HG02973 (cell line): ENCODE measurements around the gene CHRNA1.

Source experiments
- ATAC-seq: cut with Tn5 transposase; IDR thresholded peaks from one replicate; pipeline ENCODE4 v1.9.1; 2021; ENCODE audit warnings: moderate library complexity; ENCODE audit not compliant: unreplicated experiment

CHRNA1 gene

DNA sequence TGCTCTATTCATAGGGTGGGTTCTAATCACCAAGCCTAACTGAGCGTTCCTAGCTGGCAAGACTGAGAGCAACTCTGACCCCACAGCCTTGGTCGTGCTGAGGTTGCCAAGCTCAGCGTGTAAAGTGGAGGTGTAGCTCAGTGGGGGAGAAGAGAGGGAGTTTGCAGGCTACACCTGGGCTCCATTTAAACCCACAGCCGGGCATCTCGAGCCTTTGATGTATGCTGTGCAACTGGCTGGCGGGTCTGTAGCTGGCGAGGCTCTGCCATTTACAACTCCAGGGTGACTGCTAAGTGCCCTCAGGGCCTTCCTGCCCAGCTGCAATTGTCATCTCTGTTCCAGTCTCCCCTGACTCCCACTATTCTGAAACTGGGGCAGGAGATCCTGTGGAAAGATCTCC lies 20.0 kb upstream of the CHRNA1 start:
- no peak for ATAC-seq

DNA sequence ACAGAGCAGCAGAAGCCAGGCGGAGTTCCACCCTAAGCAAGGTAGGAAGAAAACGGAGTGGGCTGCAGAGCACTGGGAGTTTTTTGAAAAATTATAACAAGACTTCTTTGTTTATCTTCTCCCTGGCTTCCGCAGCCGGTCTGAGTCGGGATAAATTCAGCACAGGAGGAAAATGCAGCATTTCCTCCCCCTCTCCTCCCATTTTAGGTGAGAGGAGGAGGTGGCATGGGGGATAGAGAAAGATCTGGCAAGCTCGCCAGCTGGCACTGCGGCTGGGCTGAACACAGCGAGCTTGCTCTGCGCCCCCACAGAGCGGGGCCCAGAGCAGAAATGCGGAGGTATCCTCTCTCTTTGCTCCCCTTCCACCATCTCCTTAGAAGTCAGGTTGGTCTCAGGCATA lies 17.7 kb upstream of the CHRNA1 start:
- no peak for ATAC-seq

DNA sequence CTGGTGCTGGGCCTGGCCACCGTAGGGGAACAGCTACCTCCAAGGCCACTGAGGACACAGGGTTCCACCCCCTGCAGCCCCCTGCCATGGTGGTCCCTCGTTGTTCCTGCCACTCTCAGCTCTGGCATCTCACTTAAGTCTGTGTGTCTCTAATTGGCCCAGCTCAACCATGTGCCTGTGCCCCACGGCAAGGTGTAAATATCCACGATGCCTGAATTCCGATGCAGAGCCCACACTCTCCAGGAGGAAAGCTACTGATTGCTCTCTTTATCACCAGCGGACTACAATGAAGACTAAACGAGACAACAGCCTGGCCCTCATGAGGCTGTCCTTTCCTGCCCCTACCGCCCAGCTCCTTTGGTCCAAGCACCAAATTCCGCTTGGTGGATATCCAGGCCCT lies 17.0 kb upstream of the CHRNA1 start:
- ATAC-seq: no peak

DNA sequence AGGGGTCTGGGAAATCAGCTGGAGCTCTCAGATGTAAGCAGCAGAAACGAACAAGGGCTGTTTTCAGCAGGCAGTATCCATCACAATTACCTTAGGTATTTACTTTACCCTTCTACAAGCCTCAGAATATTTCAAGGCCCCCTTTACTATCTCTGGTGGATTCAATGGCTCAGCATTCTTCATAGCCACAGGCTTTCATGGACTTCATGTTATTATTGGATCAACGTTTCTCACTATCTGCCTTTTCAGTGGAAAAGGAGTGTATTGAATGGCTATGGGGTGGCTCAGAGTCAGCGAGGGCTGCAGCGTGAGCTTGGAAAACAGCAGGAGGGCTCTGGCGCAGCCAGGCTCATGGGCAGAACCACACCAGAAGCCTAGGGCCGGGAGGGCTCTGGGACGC lies 16.6 kb upstream of the CHRNA1 start:
- ATAC-seq: no peak

DNA sequence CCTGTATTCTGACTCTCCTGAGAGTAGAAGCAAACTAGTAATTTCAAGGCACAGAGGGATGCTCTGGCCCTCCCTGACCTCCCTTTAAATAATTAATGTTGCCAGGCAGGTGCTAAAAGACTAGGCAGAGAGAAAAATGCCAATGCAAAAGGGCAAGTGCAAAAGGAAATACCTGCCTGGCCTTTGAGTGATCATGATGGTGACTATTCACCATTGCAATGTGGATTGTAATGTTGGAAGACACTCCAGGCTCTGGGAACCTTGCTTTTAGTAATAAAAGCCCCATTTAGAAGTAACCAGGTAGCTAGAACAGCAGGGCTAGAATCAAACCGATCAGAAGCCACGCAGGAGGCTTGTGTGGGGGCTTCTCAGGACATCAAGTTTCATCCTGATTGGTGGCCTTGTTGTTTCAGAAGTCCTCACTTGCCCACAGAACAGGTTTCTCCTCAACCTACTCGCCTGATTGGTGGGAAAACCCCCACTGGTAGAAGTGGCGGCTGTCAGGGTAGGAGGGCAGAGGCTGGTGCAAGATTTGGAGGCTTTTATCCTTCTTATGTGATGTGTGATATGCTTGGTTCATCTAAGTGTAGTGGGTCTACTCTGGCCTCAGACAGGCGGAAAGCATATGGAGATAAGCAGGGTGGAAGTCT lies 16.0 kb upstream of the CHRNA1 start:
- ATAC-seq: no peak

DNA sequence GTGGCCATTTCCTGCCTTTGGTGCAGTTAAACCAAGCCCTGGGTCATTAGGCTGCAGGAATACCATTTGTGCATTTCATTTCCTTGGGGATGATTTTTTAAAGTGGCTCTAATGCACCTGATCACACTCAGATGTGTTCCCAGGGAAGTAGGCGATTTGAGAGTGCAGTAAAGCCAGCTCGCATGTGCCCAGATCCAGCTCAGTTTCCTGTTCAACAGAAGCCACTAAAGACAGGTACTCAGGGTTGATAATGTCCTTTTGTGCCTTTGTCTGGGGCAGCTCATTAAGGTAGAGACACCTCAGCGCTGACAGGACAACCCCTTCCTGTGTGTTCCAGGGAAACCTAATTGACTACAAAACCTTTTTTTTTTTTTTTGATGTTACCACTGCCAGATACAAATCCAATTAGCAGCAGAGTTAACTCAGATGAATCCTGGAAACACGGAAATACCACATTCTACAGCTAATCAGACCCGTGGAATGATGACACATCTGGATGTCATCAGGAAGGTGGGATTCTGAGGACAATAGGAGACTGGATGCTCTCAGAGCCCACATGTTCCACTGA lies 15.2 kb upstream of the CHRNA1 start:
- no peak for ATAC-seq

DNA sequence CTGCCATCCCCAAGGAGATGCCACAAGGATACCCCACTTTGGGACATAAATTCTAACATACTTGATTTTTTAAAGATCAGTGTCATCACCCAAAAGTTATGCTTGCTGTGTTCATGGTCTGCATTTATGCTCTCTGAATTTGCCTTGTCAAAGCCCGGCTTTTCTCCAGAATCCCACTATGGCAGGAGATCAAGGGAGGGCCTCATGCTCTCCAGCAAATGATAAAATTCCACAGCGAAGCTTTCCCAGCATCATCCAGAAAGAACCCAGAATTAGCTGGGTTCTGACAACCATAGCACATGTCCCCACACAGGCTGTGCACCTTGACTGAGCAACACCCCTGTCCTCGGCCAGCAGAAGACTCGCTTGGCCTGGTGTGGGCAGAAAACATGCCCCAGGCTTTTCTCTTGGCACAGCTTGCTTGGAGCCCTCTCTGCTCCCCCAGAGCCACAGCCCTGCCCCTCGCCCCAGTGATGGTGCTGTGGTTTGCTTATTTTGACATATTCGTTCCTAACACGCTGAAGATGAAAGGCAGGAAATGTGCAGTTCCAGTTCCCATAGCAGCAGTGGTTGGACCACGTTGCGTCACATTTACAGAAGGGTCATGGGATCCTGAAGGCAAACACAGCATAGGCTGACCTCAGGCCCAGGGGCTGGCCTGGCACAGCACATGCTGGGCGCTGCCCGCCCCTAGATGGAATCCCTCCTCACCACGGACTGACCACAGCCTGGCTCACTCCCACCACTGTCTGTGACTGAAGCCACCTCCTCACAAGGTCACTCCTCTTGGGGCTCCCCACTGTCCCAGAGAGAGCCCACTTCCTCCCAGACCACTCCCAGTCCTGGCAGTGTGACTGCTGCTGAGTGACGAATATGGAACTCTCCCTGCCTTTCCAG lies 14.1 kb upstream of the CHRNA1 start:
- ATAC-seq: no peak

DNA sequence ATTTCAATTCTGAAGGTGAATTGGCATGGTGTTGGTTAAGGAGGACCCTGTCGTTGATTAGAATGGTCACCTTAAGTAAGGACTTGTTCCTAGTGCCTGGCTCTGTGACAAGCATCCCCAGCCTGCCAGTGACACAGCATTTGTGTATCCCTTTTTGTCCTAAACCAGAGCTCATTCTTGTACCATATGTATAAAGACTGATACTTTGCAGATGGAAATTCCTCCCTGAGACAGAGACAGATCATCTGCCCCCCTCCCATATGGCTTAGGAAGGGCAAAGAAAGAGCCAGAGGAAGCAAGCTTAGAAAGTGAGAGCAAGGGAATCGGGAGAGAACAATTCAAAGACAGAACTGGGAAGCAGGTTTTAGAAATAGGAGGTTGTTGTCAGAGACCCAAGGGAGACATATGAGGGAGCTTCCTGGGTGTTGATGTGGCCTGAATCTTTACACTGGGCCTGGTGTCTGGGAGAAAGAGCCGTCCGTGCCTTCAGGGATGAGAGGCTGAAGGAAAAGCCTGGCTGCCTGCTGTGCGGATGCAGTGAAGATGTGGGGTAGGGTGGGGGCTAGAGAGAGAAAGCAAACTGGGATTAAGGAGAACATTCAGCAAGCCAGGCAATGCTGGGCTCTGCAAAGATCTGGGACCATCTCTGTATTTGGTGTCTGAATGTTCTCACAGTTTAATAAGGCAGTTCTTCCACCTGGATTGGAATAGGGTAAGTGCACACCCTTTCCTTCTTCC lies 13.2 kb upstream of the CHRNA1 start:
- ATAC-seq: no peak

DNA sequence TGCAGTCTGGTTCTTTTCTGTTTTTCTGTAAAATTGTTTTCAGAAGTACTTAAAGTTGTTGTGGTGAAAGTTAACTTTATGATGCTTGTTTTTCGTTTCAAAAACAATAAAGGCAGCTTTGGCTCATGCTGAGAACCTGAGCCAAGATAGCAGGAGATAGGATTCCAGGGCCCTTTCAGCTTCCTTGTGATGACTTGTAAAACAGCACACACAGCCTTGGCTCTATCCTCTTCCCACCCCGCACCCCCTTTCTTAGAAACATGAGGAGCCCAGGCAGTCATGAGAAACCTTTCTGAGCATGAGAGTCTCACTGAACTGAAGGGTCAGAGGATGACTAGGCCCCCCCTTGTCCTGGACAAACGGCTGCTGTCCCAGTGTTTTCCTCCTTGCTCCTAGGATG lies 12.4 kb upstream of the CHRNA1 start:
- no peak for ATAC-seq

DNA sequence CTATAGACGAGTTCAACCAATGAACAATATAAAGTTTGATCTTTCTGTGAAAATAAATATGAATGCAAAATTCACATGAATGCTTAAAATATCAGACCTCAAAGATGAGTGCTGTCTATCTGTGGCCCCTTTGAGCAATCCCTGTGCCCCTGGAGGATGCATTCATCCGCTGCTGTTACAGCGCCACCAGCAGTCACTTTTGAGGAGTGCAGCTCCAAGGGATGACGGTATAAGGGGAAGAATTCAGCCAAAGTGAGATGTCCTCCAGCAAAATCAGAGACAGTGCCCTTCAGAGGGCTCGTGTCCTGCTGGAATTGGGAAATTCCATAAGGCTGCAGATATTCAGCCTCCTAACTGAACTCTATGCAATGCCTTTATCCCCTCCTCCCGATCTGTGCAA lies 12.0 kb upstream of the CHRNA1 start:
- no peak for ATAC-seq

DNA sequence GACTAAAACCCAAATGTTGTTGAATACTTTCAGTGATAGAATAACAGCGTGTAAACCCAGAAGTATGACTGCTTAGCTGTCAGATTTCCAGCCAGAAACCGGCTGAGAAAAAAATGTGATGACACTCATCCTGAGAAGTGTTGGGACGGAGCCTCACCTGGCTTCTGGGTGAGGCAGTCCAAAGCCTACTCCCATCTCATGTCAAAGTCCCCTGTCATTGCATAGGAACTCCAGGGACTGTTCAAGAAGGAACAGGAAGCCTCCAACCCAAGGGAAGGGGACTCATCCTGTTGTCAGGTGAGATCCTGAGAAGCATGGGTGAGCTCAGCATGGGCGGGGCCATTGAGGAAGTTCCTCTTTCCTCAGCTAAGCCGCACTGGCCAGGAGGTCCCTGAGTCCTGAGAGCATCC lies 11.3 kb upstream of the CHRNA1 start:
- ATAC-seq: no peak

DNA sequence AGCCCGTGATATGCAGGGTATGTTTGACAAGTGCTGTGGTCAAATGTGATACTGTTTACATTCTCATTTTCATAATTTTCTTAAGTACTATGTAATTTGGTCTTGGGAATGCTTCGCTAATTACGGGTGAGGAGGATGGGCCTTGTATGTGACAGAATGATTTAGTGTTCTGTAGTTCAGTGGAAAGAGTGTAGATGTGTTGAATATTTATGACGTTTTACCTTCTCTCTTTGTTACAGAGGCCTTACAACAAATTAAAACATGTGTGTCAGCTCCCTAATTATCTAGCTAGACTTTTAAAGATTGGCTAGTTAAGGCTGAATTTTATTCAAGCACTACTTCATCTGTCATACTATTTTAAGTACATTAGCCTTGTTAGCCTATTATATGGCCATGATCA lies 10.6 kb upstream of the CHRNA1 start:
- ATAC-seq: no peak

DNA sequence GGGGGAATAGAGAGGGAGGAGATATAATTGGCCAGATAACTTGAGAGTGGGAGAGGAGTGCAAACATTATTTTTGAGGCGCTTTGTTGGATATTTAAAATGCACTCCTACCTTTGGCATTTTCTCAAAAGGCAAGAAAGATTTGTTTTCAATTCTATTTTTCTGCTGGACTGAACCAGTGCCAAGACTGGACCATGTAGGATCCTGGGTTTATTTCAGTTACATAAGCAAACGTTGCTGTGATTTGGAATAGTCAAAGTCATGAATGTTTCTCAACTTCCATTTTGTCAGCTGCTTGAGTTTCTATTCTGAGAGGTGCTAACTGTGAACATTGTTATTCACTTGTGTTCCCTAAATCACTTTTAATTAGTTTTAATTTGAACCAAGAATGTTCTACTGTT lies 8.9 kb upstream of the CHRNA1 start:
- ATAC-seq: no peak

DNA sequence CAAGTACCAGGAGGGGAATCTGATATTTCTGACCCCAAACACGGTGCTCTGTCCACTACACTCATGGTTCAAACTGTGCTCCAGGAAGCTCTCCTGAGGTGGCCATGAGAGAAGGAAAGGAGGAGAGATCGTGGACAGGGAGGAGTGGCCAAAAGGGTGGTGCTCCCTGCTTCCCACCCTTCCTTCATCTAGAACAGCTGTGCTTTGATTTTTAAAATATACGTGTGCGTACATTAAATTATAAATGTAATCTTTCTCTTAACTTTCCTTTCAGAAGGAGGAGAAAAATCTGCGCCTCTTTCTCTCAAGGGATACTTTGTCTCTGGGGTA lies 8.2 kb upstream of the CHRNA1 start:
- ATAC-seq: no peak

DNA sequence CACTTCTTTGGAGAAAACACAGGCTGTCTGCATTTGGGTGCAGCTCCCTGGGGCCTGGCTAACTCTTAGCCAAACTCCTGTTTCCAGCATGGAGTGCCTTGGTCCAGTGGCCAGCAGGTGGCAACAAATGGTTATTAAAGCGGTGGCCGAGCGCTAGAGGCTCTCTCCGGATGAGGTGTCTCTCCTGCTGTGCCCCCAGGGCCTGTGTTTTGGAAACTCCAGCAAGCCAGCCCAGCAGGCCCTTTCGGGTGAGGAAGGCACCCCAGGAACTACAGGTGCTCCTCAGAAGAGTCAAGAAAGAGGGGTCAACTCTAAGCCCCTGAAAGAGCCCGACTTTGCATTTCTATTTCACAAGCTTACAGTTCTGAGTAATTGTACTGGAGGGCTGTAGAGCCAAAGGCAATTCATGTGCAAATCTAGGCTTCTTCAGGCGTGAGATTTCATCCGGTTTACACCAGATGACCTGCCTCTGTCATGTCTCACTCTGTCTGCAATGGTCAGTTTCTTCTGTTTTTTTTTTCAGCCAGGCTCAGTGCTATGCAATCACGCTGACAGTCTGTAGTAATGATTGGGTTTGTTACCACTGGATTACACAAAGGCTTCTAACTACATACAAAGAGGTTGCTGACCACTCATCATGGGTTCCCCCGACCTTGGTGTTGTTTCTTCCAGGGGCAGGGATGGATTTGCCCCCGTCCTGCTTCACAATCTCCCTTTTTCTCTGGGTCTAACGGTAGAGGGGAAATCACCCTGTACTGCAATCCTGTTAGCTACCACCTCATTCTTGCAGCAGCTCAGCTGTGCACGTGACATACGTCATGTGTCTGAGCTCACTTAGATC lies 7.6 kb upstream of the CHRNA1 start:
- ATAC-seq: peak; percentile 72

DNA sequence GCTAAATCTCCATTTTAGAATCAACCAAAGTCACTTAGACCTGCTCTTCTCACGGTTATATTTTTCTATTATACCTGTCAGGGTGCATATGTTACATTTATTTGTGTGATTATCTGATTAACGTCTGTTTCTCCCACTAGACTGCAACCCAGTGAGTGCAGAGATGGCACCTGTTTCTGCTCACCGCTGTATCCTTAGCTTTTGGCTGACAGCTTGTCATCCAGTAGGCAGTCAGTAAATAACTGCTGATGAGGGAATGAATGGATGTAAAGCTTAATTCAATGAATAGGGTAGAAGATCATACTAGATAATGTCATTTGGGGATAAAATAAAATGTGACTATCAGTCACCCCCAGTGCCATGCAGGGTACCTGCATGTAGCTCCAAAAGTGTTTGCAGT lies 6.9 kb upstream of the CHRNA1 start:
- no peak for ATAC-seq

DNA sequence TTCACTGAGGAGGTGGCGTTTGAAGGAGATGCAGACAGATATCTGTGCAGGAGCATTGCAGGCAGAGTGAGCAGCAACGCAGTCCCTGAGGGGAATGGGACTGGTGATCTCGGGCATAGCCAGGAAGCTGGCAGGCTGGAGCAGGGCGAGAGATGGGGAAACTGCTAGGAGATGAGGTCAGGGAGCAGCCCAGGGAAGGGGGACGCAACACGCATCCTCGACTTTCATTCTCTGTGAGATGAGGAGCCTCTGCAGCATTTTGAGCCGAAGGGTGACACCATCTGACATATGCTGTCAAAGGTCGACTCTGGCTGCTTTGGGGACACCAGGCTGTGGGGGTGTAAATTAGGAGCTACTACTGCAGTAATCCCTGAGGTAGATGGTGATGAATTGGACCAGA lies 4.3 kb upstream of the CHRNA1 start:
- ATAC-seq: no peak

DNA sequence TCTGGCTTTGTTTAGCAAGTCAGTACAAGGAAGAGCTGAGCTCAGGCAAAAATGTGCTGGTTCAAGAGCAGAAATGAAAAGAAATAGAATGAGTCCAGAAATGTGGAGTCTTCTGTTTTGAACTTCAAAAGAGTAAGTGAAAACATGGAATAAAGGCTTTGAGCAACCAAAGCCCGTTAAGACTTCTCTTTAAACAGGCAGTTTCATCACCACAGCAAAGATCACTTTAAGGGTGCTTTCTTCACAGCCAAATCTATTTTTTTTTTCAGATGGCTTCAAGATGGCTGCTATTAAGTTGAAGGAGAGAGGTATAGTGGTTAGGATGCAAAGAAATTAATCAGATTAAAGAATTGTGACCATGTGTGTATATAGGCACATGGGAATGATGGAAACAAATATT lies 2.0 kb upstream of the CHRNA1 start:
- ATAC-seq: no peak

DNA sequence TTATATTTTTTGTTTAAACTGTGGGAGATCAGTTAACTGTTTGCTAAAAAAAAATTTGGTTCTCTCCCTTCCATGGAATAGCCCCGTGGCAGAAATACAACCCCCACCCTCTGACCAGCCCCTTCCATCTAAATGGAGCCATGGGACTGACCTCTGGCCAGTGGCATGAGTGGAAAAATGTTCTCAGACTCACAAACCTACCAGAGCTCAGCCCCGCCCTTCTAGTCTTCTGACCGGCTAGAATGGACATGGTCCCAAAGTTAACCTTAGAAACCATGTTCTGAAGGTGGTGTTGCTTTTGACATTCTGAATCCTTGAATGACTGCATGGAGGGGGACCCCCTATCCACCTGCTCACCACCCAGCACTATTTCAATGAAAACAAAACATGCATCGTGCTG lies 1.3 kb upstream of the CHRNA1 start:
- no peak for ATAC-seq

DNA sequence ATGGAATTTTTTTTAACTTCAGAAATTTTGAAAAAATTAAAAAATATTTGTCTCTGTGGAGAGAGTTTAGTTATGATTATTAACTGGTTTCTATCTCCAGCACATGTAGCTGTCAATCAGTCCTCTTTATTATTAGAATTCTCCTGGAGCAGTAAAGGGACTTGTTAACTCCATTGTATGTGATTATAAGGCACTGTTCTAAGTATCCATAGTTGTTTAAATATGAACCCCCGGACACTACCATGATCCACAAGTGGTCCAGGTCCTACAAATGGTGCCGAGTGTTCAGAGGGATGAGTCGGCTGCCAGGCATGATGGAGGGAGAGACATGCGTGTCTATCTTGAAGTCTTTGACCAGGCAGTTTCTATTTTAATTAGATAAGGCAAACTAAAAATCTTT lies 492 bp downstream of the CHRNA1 start:
- ATAC-seq: no peak

DNA sequence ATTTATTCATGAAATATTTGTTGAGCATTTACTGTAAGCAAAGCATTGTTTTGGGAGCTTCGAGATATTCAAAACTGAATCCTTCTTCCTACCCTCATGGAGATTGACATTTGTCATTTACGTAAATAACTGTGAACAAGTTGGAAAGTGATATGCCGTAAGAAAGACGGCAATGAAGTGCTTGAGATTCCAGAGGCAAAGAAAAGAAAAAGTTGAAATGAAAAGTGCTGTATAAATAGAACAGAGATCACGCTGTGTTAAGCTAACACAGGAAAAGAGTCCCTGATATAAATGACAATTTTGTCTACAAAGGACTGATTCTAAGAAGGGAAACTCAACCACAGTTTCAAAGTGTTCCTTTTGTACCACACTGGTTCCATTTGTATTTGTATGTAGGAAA lies 1.8 kb downstream of the CHRNA1 start:
- ATAC-seq: no peak
